Smooth muscle cell of trachea (primary cell): ENCODE measurements around the gene GBA2. TPM values are rescaled to one million over a fixed set of nuclear protein-coding genes. Genes with fewer than 3 reads are reported as not detected.

ENCODE experiments used
- total RNA-seq: library from RNA; depleted of rRNA; stranded (reverse); fragments of >200 nt; gene quantifications from 2 replicates; pipeline ENCODE4 v1.2.1, GENCODE V29; 2014

Gene GBA2
- total RNA-seq: 17.5 and 20.1 TPM in 2 replicates

GRCh38 chr9:35748858-35749514, at the start of gene GBA2, which contains the start of gene RGP1:
Gene GBA2 (minus strand): TSS chr9:35749228. CDS start chr9:35748704, 524 bp downstream.
Gene RGP1 (plus strand): TSS chr9:35749287. CDS start chr9:35749756, 469 bp downstream.

DNA sequence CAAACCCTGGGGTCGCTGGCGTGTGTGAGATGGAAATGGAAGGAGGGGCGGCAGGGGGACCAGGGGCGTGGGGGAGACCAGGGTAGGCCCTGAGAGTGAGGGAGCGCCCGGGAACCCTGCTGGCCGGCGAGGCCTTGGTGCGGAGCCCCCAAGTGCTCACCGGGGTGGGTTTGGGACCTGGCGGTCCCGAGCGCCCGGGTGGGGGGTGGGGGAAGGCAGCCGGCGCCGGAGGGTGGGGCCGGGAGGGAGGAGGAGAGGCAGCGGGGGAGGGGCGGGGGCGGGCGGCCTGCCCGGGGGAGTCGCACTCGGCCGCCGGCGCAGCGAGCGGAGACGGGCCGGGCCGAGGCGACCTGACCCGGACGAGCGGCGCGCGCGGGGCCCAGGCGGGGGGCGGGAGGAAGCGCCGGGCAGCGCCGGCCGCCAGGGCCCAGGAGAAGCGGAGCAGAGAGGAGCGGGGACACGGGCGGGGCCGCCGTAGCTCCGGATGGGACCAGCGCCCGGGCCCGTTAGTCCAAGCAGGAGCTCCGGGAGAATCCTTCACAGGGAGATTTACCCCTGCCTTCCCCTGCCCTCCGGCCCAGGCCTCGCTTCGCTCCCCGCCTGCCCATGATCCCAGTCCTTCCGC, 42.4 kb upstream of the GBA2 start, which contains the start of gene NPR2:
Gene NPR2 (plus strand): TSS at position 295 of the 625 bp plus-strand sequence. CDS start 818 bp downstream, outside the sequence.

GRCh38 chr9:35754264-35754663, 5.2 kb upstream of the GBA2 start, which contains the start of gene MSMP:
Gene MSMP (minus strand): TSS chr9:35754276. CDS start chr9:35754129, 147 bp downstream.

DNA sequence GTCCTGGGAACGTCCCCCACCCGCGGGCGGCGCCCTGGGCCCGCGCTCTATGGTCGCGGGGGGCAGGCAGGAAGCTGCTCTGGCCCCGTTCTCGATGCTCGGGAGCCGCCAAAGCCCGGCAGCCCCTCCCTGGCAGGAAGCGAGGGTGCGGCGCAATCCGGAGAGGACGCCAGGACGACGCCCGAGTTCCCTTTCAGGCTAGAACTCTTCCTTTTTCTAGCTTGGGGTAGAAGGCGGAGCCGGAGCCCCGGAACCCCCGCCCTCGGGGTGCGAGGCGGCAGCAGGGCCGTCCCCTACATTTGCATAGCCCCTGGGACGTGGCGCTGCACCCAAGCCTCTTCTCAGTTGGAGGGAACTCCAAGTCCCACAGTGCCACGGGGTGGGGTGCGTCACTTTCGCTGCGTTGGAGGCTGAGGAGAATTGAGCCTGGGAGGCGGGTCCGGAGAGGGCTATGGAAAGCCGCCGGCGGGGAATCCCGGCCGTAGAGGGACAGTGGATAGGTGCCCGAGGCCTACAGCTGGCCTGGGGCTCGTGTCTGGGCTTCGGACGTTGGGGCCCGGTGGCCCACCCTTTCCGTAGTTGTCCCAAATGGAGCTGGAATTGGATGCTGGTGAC, 16.7 kb downstream of the GBA2 start, which contains the start of the genes CREB3 and TLN1:
Gene CREB3 (plus strand): TSS at position 482 of the 615 bp plus-strand sequence. CDS start 107 bp downstream, at position 589.
Gene TLN1 (minus strand): TSS at position 11 of the 615 bp plus-strand sequence. CDS start 6,501 bp downstream, outside the sequence.

GRCh38 chr9:35689542-35690293, 59.3 kb downstream of the GBA2 start, which contains the start of gene TPM2:
Gene TPM2 (minus strand): TSS chr9:35689925. CDS start chr9:35689817, 108 bp downstream.

Other genes starting within 250 kb of the GBA2 start
- gene TESK1, start 144.0 kb downstream of the GBA2 start, total RNA-seq: 7.3 and 15.7 TPM in 2 replicates
- gene CD72, start 130.8 kb downstream of the GBA2 start, total RNA-seq: 2.0 and 3.5 TPM in 2 replicates
- 0.29 TPM in 1 of 2 replicates, not detected in the other for gene SIT1, start 98.3 kb downstream of the GBA2 start, total RNA-seq
- 6,137 and 10,606 TPM in 2 replicates for gene RMRP, start 91.2 kb downstream of the GBA2 start, total RNA-seq
- 12.4 and 19.8 TPM in 2 replicates for gene CCDC107, start 90.9 kb downstream of the GBA2 start, total RNA-seq
- 0.50 and 2.9 TPM in 2 replicates for gene ARHGEF39, start 84.0 kb downstream of the GBA2 start, total RNA-seq
- gene CA9, start 75.3 kb downstream of the GBA2 start, total RNA-seq: 2.3 and 5.8 TPM in 2 replicates
- gene TPM2, start 59.3 kb downstream of the GBA2 start, total RNA-seq: 880 and 967 TPM in 2 replicates
- gene TLN1, start 17.0 kb downstream of the GBA2 start, total RNA-seq: 445 and 453 TPM in 2 replicates
- 71.4 and 79.2 TPM in 2 replicates for gene CREB3, start 16.6 kb downstream of the GBA2 start, total RNA-seq
- gene RGP1, start 59 bp upstream of the GBA2 start, total RNA-seq: 13.4 and 17.2 TPM in 2 replicates
- gene MSMP, start 5.0 kb upstream of the GBA2 start, total RNA-seq: 1.2 TPM in 1 of 2 replicates, not detected in the other
- 48.6 and 54.3 TPM in 2 replicates for gene NPR2, start 42.4 kb upstream of the GBA2 start, total RNA-seq
- gene SPAG8, start 63.0 kb upstream of the GBA2 start, total RNA-seq: 0.99 and 1.5 TPM in 2 replicates
- 12.1 and 30.5 TPM in 2 replicates for gene HINT2, start 65.8 kb upstream of the GBA2 start, total RNA-seq
- gene FAM221B, start 79.5 kb upstream of the GBA2 start, total RNA-seq: not detected in 2 replicates
- 6.5 and 7.4 TPM in 2 replicates for gene TMEM8B, start 80.0 kb upstream of the GBA2 start, total RNA-seq
- not detected in 2 replicates for gene OR13J1, start 121.2 kb upstream of the GBA2 start, total RNA-seq
- 0.15 and 0.83 TPM in 2 replicates for gene HRCT1, start 157.0 kb upstream of the GBA2 start, total RNA-seq
- under 0.01 TPM in 1 of 2 replicates, not detected in the other for gene SPAAR, start 160.3 kb upstream of the GBA2 start, total RNA-seq
- gene OR2S2, start 208.9 kb upstream of the GBA2 start, total RNA-seq: not detected in 2 replicates